ENCODE data around the gene TIE1. TPM values are rescaled to one million over a fixed set of nuclear protein-coding genes. Genes with fewer than 3 reads are reported as not detected.

The TIE1 gene
- polyA plus RNA-seq, 1 donor, result 18.7 TPM

DNA sequence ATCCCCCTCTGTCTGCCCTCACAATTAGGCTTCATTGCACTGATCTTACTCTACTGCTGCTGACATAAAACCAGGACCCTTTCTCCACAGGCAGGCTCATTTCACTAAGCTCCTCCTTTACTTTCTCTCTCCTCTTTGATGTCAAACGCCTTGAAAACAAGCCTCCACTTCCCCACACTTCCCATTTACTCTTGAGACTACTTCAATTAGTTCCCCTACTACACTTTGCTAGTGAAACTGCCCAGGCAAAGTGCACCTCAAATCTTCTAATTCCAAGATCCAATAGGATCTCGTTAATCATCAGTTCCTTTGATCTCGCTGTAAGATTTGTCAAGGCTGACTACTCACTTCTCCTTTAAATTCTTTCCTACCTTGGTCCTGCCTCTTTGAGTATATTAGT lies 52.1 kb downstream of the TIE1 start:
- WGBS (ENCODE audit: insufficient coverage, low lambda C conversion rate), result 82% methylated on average over 2 of the region's 3 CpGs
- Histone ChIP-seq H3K27ac (ENCODE audit: low read length) (no peak overlapping the region), H3K36me3 (ENCODE audit: control insufficient read depth, insufficient read depth, low read length) (no peaks in the 10 kb centered on the region), H3K4me1 (ENCODE audit: control insufficient read depth, insufficient read depth, low read length) (peaks cover 20% of the 10 kb centered on the region), H3K4me3 (ENCODE audit: low read length) (no peak overlapping the region), H3K27me3 (ENCODE audit: control insufficient read depth, insufficient read depth, low read length) (peaks cover 4% of the 10 kb centered on the region), H3K9me3 (ENCODE audit: control insufficient read depth, low read depth, low read length) (no peaks in the 10 kb centered on the region)
- no peak for DNase-seq

DNA sequence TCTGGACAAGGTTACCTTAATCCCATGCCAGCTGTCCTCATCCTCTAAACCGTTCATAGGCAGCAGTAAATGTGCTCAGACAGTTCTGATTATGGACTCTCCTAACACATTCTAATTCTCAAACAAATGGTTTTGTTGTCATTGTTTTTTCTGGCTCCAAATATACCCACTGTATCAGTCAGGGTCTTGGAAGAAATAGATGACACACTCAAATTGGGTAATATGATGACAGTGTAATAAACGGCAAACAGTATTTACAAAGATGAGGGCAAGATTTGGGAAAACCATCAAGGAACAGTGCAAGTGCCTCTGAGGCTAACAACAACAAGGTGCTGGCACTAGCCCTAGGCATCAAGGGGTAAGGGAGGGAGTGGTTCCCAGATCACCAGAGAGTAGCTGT lies 53.7 kb downstream of the TIE1 start:
- Histone ChIP-seq H3K27ac (ENCODE audit: low read length) (no peak overlapping the region), H3K4me1 (ENCODE audit: control insufficient read depth, insufficient read depth, low read length) (peaks cover 17% of the 10 kb centered on the region), H3K9me3 (ENCODE audit: control insufficient read depth, low read depth, low read length) (no peaks in the 10 kb centered on the region), H3K4me3 (ENCODE audit: low read length) (no peak overlapping the region), H3K27me3 (ENCODE audit: control insufficient read depth, insufficient read depth, low read length) (no peaks in the 10 kb centered on the region), H3K36me3 (ENCODE audit: control insufficient read depth, insufficient read depth, low read length) (no peaks in the 10 kb centered on the region)
- WGBS (ENCODE audit: insufficient coverage, low lambda C conversion rate), result 80% methylated on average over 1 of the region's 2 CpGs
- no peak for DNase-seq

DNA sequence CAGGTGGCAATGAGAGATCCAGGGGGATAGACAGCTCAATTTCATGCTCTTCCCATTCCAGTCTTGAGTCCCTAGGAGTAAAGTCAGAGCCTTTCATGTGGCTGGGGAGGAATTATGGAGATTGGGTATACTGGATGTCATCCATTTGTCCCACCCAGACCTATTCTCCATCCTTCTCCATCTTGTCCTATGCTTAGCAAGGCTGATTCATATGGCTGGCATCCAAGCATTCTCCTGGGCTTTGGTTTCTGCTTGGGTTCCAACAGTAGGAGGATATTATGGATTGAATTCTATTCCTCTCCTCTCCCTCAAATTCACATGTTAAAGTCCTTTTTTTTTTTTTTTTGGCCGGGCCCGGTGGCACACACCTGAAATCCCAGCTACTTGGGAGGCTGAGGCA lies 54.2 kb downstream of the TIE1 start:
- DNase-seq, result no peak
- no CpG with 5 or more reads among the region's 2 CpGs for WGBS (ENCODE audit: insufficient coverage, low lambda C conversion rate)
- Histone ChIP-seq H3K36me3 (ENCODE audit: control insufficient read depth, insufficient read depth, low read length) (no peaks in the 10 kb centered on the region), H3K4me3 (ENCODE audit: low read length) (no peak overlapping the region), H3K4me1 (ENCODE audit: control insufficient read depth, insufficient read depth, low read length) (peaks cover 16% of the 10 kb centered on the region), H3K27ac (ENCODE audit: low read length) (no peak overlapping the region), H3K9me3 (ENCODE audit: control insufficient read depth, low read depth, low read length) (no peaks in the 10 kb centered on the region), H3K27me3 (ENCODE audit: control insufficient read depth, insufficient read depth, low read length) (no peaks in the 10 kb centered on the region)

DNA sequence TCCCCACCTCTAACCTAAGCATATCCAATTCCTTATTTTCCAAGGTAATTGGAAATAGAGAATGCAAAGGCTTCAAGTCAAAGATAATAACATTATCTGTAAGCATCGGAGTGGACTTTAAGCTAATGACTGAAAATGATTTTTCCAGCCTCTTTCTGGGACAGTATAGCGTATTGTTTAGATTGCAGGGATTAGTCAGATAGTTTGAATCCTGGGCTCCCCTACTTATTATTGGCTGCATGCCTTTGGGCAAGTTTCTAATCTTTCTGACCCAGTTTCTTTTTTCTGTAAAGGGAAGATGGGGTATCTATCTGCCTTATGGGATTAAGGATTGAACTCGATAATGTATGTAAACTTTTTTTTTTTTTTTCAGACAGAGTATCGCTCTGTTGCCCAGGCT lies 56.5 kb downstream of the TIE1 start:
- DNase-seq, result no peak
- WGBS (ENCODE audit: insufficient coverage, low lambda C conversion rate), result no CpG with 5 or more reads among the region's 4 CpGs
- no peaks in the 10 kb centered on the region for H3K27me3 ChIP-seq (ENCODE audit: control insufficient read depth, insufficient read depth, low read length)
- H3K9me3 ChIP-seq (ENCODE audit: control insufficient read depth, low read depth, low read length), result no peaks in the 10 kb centered on the region
- peaks cover 14% of the 10 kb centered on the region for H3K4me1 ChIP-seq (ENCODE audit: control insufficient read depth, insufficient read depth, low read length)
- H3K36me3 ChIP-seq (ENCODE audit: control insufficient read depth, insufficient read depth, low read length), result peaks cover 17% of the 10 kb centered on the region
- no peak overlapping the region for H3K4me3 ChIP-seq (ENCODE audit: low read length)
- H3K27ac ChIP-seq (ENCODE audit: low read length), result no peak overlapping the region

DNA sequence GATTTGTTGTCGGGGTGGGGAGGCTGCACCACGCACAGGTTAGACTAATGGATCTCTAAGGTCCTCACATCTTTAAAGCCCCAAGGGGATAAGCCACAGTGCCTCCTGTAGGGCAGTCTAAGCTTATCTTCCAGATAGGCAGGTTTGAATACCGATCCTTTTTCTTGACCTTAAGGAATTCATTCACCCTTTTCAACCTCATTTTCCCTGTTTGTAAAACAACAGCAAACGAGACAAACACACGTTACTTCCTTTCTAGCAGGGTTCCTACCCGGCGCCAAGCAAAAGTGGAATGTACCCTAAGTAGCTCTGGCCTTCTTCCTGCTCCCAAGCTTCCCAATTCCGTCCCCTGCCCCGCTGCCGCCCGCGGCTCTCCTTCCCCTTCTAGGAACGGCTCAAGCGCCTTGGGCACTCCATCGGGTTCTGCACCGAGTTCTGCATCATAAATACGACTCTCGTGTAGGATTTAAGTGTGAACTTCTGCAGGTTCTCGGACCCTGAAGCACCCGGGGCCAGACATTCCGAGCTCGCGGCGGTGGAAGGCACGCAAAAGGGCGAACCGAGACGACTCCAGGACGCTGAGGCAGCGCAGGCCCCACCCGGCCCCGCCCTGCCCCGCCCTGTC lies 57.5 kb downstream of the TIE1 start:
- H3K36me3 ChIP-seq (ENCODE audit: control insufficient read depth, insufficient read depth, low read length), result peaks cover 24% of the 10 kb centered on the region
- peak; percentile 38 to 66 for DNase-seq
- H3K27ac ChIP-seq (ENCODE audit: low read length), result peak overlapping the region; percentile 95
- WGBS (ENCODE audit: insufficient coverage, low lambda C conversion rate), result no CpG with 5 or more reads among the region's 33 CpGs
- peak overlapping the region; percentile 82 for H3K4me3 ChIP-seq (ENCODE audit: low read length)
- H3K9me3 ChIP-seq (ENCODE audit: control insufficient read depth, low read depth, low read length), result no peaks in the 10 kb centered on the region
- peaks cover 14% of the 10 kb centered on the region for H3K4me1 ChIP-seq (ENCODE audit: control insufficient read depth, insufficient read depth, low read length)
- no peaks in the 10 kb centered on the region for H3K27me3 ChIP-seq (ENCODE audit: control insufficient read depth, insufficient read depth, low read length)

DNA sequence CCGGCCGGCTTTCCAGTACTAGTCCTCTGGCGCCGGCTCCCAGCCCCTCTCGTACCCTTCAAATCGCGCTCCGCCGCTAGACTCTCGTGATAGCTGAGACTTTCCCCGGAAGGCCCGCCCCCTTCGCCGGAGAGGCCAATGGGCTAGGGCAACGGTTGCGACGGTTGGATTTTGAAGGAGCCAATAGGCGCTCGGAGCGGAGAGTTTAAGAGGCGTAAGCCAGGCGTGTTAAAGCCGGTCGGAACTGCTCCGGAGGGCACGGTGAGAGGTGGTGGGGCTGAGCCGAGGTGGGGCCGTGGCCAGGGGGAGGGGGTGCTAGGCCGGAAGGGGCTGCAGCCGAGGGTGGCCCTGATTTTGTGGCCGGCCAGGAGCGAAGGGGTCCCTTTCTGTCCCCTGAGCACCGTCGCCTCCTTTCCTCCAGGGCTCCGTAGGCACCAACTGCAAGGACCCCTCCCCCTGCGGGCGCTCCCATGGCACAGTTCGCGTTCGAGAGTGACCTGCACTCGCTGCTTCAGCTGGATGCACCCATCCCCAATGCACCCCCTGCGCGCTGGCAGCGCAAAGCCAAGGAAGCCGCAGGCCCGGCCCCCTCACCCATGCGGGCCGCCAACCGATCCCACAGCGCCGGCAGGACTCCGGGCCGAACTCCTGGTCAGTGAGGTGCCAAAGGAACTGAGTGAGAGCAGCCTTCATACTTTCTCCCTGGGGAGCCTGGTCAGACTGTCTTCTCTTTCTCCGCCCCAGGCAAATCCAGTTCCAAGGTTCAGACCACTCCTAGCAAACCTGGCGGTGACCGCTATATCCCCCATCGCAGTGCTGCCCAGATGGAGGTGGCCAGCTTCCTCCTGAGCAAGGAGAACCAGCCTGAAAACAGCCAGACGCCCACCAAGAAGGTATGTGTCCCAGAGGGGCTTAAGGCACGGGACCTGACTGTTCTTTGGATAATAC lies 58.2 kb downstream of the TIE1 start, which contains the start of gene CDC20:
Gene CDC20 (plus strand): TSS at position 236 of the 948 bp plus-strand sequence. CDS start 235 bp downstream, at position 471.
- Histone ChIP-seq H3K4me1 (ENCODE audit: control insufficient read depth, insufficient read depth, low read length) (peaks cover 21% of the 10 kb centered on the region), H3K9me3 (ENCODE audit: control insufficient read depth, low read depth, low read length) (no peaks in the 10 kb centered on the region), H3K27ac (ENCODE audit: low read length) (peak within 1 kb of the TSS; percentile 95), H3K36me3 (ENCODE audit: control insufficient read depth, insufficient read depth, low read length) (peaks cover 31% of the 10 kb centered on the region), H3K4me3 (ENCODE audit: low read length) (peak within 1 kb of the TSS; percentile 82), H3K27me3 (ENCODE audit: control insufficient read depth, insufficient read depth, low read length) (no peaks in the 10 kb centered on the region)
- WGBS (ENCODE audit: insufficient coverage, low lambda C conversion rate), result no CpG with 5 or more reads among the region's 59 CpGs
- peak; percentile 96 to 98 for DNase-seq

DNA sequence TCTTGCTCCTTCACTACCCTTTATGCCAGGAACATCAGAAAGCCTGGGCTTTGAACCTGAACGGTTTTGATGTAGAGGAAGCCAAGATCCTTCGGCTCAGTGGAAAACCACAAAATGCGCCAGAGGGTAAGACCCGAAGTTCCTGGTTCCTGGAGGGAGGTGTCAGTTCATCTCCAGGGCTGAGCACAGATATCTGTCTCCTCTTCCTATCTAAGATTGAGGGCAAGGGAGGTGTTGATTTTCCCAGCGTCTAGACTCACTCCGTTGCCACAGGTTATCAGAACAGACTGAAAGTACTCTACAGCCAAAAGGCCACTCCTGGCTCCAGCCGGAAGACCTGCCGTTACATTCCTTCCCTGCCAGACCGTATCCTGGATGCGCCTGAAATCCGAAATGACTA lies 58.9 kb downstream of the TIE1 start:
- Histone ChIP-seq H3K27ac (ENCODE audit: low read length) (no peak overlapping the region), H3K4me1 (ENCODE audit: control insufficient read depth, insufficient read depth, low read length) (peaks cover 28% of the 10 kb centered on the region), H3K4me3 (ENCODE audit: low read length) (peak overlapping the region; percentile 82), H3K9me3 (ENCODE audit: control insufficient read depth, low read depth, low read length) (no peaks in the 10 kb centered on the region), H3K36me3 (ENCODE audit: control insufficient read depth, insufficient read depth, low read length) (peaks cover 38% of the 10 kb centered on the region), H3K27me3 (ENCODE audit: control insufficient read depth, insufficient read depth, low read length) (no peaks in the 10 kb centered on the region)
- no peak for DNase-seq
- 25% methylated on average over 2 of the region's 11 CpGs for WGBS (ENCODE audit: insufficient coverage, low lambda C conversion rate)

DNA sequence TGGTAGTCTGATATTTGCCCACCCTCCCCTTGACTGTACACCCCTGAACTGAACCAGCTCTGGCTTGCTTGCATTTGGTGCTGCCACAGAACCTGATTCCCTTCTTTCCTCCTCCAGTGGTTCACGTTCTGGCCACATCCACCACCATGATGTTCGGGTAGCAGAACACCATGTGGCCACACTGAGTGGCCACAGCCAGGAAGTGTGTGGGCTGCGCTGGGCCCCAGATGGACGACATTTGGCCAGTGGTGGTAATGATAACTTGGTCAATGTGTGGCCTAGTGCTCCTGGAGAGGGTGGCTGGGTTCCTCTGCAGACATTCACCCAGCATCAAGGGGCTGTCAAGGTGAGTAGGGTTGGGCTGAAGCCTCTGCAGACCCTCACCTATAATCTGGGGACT lies 59.8 kb downstream of the TIE1 start:
- Histone ChIP-seq H3K9me3 (ENCODE audit: control insufficient read depth, low read depth, low read length) (no peaks in the 10 kb centered on the region), H3K27me3 (ENCODE audit: control insufficient read depth, insufficient read depth, low read length) (no peaks in the 10 kb centered on the region), H3K36me3 (ENCODE audit: control insufficient read depth, insufficient read depth, low read length) (peaks cover 47% of the 10 kb centered on the region), H3K4me1 (ENCODE audit: control insufficient read depth, insufficient read depth, low read length) (peaks cover 32% of the 10 kb centered on the region), H3K4me3 (ENCODE audit: low read length) (no peak overlapping the region), H3K27ac (ENCODE audit: low read length) (no peak overlapping the region)
- no CpG with 5 or more reads among the region's 4 CpGs for WGBS (ENCODE audit: insufficient coverage, low lambda C conversion rate)
- no peak for DNase-seq

DNA sequence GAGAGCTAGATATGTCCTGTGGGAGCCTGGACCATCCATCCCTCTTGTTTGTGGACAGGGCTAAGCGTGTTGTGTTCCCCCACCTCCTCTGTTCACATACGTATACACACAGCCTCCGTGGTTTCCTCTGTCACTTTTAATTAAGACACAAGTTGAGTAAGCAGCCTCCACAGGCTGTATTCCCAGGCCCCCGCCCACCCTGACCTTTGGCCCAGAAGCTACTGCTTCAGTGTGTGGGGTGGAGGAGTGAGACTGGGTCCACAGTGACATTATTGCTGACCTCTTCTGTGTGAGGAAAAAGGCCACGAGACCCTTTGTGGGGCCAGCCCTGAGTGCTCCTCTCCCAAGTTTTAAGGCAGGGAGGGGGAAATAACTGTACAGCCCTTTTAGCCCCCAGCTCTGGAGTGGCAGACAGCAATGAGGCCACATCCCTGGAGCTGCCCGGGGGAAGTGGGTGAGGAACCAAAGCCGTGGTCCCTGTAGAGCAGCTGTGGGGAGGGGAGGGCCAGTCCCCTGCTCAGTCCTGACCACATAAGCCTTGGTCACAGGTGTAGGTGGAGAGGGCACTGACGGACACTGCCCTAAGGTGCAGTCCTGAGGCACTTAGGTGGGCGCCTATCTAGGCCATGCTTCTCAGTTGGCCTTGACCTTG lies 62.6 kb downstream of the TIE1 start:
- peaks cover 48% of the 10 kb centered on the region for H3K36me3 ChIP-seq (ENCODE audit: control insufficient read depth, insufficient read depth, low read length)
- no peaks in the 10 kb centered on the region for H3K9me3 ChIP-seq (ENCODE audit: control insufficient read depth, low read depth, low read length)
- DNase-seq, result peak in 1 of 2 donors; percentile 61
- H3K27ac ChIP-seq (ENCODE audit: low read length), result no peak overlapping the region
- no CpG with 5 or more reads among the region's 9 CpGs for WGBS (ENCODE audit: insufficient coverage, low lambda C conversion rate)
- peaks cover 41% of the 10 kb centered on the region for H3K4me1 ChIP-seq (ENCODE audit: control insufficient read depth, insufficient read depth, low read length)
- no peaks in the 10 kb centered on the region for H3K27me3 ChIP-seq (ENCODE audit: control insufficient read depth, insufficient read depth, low read length)
- no peak overlapping the region for H3K4me3 ChIP-seq (ENCODE audit: low read length)

DNA sequence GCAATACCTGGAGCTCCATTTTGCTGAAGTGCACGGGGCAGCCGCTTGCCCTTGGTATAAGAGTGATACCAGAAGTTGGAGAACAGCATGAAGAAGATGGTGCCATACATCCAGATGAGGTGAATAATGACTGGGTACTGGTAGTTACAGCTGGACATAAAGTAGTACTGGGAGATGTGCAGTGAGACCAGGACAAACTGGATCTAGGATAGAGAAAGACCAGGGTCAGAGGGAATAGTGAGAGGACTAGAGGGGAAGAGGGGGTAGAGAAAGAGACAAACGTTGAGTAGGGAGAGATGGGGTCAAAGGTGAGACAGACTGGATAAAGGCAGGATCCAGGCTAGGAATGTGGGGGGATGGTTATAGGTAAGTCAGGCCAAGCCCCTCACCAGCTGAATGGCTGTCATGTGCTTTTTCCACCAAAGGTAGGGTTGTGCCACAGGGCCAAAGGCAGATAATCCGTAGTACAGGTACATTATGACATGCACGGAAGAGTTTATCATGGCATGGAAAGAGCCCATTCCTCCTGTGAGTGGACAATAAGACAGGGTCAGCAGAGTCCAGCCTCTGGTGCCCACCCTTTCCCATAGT lies 63.2 kb downstream of the TIE1 start:
- no peak for DNase-seq
- Histone ChIP-seq H3K27me3 (ENCODE audit: control insufficient read depth, insufficient read depth, low read length) (no peaks in the 10 kb centered on the region), H3K4me1 (ENCODE audit: control insufficient read depth, insufficient read depth, low read length) (peaks cover 46% of the 10 kb centered on the region), H3K4me3 (ENCODE audit: low read length) (no peak overlapping the region), H3K9me3 (ENCODE audit: control insufficient read depth, low read depth, low read length) (no peaks in the 10 kb centered on the region), H3K36me3 (ENCODE audit: control insufficient read depth, insufficient read depth, low read length) (peaks cover 48% of the 10 kb centered on the region), H3K27ac (ENCODE audit: low read length) (no peak overlapping the region)
- no CpG with 5 or more reads among the region's 5 CpGs for WGBS (ENCODE audit: insufficient coverage, low lambda C conversion rate)
